Type B pancreatic cell (in vitro differentiated cells): ENCODE results near the gene ATP6V0E2. TPM values are rescaled to one million over a fixed set of nuclear protein-coding genes. Genes with fewer than 3 reads are reported as not detected.
A peak's percentile ranks its signal among the peaks of the same experiment; 100 is the strongest.

Source experiments
- DNase-seq: peaks from one replicate; pipeline ENCODE4 v3.0.0; 2021; ENCODE audit warnings: mixed read lengths; ENCODE audit not compliant: unreplicated experiment; ENCODE audit errors: extremely low spot score
- H3K27ac Mint-ChIP-seq: 2 replicates; pipeline ENCODE4 v1.8.0; 2021; ENCODE audit warnings: mild to moderate bottlenecking, mixed read lengths
- H3K27me3 Mint-ChIP-seq: 2 replicates; pipeline ENCODE4 v1.8.0; 2021; ENCODE audit warnings: mixed read lengths
- H3K36me3 Mint-ChIP-seq: 2 replicates; pipeline ENCODE4 v1.8.0; 2021; ENCODE audit warnings: mixed read lengths
- H3K4me1 Mint-ChIP-seq: one replicate; pipeline ENCODE4 v1.8.0; 2021; ENCODE audit warnings: mixed read lengths; ENCODE audit not compliant: unreplicated experiment
- H3K4me3 Mint-ChIP-seq: 2 replicates; pipeline ENCODE4 v1.8.0; 2021; ENCODE audit warnings: mild to moderate bottlenecking, mixed read lengths
- H3K9me3 Mint-ChIP-seq: 2 replicates; pipeline ENCODE4 v1.8.0; 2021; ENCODE audit warnings: mixed read lengths
- total RNA-seq: library from RNA; stranded (reverse); gene quantifications from 2 replicates; pipeline ENCODE4 v1.2.1, GENCODE V29; 2021; ENCODE audit warnings: low replicate concordance
- TF ChIP-seq, protein P1 (sequence below): fragments of 200-600 bp; sonication (generic); conservative IDR thresholded peaks from 2 replicates; pipeline ENCODE4 v1.5.0; 2021; ENCODE audit warnings: antibody characterized with exemption, mild to moderate bottlenecking

Gene ATP6V0E2
- total RNA-seq, 1 donor from 2014 or later, result 36.8 TPM

DNA sequence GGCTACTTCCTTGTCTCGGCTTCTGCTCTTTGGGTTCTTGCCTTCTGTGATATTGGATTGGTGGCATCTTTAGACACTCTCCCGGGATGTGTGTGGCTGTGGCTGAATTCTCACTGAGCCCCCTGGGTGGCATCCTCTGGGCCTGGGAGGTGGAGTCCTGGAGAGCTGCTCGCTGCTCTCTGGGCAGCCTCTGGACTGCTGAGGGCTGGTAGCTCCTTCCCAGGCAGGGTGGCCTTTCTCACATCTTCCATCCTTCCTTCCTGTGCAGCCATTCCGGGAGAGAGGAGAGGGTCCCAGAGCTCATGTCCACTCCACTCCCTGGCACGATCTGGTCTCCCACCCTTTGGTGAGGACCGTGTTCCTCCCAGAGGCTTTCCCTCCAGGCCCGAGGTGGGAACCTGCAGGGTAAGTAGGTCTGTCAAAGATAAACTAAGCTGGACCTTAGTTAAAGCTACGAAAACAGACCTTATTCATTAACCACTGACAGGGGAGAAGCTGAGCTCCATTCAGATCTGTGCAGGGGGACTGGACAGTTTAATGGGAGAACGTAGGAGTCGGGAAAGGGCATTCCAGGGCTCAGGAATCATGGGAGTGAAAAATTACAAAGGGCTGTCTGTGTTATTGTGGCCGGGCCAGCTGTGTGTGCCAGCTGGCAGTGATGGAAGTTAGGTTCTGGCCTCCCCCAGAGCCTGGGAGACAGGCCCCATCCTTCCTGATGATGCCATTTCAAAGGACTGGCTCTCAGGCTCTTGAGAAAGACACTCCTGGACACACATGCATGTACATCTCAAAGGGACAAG, 8.7 kb downstream of the ATP6V0E2 start:
- Mint-ChIP-seq H3K36me3 (no peaks in the 10 kb centered on the region), H3K9me3 (no peaks in the 10 kb centered on the region), H3K27me3 (no peaks in the 10 kb centered on the region), H3K27ac (peak overlapping the region; percentile 21), H3K4me3 (peak overlapping the region; percentile 28), H3K4me1 (peaks cover 31% of the 10 kb centered on the region)
- no peak for DNase-seq
- TF ChIP-seq, protein P1, sequence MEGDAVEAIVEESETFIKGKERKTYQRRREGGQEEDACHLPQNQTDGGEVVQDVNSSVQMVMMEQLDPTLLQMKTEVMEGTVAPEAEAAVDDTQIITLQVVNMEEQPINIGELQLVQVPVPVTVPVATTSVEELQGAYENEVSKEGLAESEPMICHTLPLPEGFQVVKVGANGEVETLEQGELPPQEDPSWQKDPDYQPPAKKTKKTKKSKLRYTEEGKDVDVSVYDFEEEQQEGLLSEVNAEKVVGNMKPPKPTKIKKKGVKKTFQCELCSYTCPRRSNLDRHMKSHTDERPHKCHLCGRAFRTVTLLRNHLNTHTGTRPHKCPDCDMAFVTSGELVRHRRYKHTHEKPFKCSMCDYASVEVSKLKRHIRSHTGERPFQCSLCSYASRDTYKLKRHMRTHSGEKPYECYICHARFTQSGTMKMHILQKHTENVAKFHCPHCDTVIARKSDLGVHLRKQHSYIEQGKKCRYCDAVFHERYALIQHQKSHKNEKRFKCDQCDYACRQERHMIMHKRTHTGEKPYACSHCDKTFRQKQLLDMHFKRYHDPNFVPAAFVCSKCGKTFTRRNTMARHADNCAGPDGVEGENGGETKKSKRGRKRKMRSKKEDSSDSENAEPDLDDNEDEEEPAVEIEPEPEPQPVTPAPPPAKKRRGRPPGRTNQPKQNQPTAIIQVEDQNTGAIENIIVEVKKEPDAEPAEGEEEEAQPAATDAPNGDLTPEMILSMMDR, result no peak

DNA sequence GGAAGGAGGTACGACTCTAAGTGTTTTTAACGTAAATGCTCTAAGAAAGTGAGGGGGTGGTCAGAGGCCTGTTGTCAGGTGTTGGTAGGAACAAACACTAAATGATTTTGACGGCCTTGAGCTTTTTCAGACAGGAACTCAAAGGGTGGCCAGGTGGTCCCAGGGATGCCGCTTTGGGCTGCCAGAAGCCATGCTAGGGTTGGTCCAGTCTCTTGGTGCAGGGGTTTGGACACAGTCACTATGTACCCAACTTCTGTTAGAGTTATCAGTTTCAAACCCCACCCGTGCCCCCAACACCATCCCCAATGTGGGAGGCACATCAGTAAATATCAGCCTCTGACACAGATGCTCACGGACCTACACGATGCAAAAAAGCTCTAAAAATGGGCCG, 9.3 kb downstream of the ATP6V0E2 start:
- DNase-seq, result no peak
- TF ChIP-seq, protein P1, result no peak
- Mint-ChIP-seq H3K4me1 (peaks cover 27% of the 10 kb centered on the region), H3K4me3 (no peak overlapping the region), H3K27ac (peak overlapping the region; percentile 21), H3K27me3 (no peaks in the 10 kb centered on the region), H3K9me3 (no peaks in the 10 kb centered on the region), H3K36me3 (no peaks in the 10 kb centered on the region)

DNA sequence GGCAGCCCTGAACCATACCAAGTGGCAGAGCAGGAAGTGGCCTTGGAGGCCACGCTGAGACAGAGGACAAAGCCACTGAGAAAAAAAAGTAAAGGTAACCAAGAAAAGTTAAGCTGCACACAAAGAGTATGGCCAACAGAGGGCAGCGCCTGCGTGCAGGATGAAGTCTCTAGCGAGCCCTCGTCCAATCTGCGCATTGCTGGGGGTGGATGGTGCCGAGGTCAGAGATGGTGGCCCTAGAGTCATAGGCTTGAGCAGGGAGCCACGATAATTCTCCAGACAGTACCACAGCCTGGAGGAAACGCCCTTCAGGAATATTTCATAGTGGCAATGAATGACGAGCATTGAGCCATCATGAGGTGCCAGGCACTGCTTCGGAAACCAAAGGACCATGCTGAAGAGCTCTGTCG, 9.7 kb downstream of the ATP6V0E2 start:
- Mint-ChIP-seq H3K9me3 (no peaks in the 10 kb centered on the region), H3K36me3 (no peaks in the 10 kb centered on the region), H3K27me3 (no peaks in the 10 kb centered on the region), H3K4me1 (peaks cover 25% of the 10 kb centered on the region), H3K4me3 (no peak overlapping the region), H3K27ac (no peak overlapping the region)
- TF ChIP-seq, protein P1, result peak; percentile 81
- DNase-seq, result no peak

DNA sequence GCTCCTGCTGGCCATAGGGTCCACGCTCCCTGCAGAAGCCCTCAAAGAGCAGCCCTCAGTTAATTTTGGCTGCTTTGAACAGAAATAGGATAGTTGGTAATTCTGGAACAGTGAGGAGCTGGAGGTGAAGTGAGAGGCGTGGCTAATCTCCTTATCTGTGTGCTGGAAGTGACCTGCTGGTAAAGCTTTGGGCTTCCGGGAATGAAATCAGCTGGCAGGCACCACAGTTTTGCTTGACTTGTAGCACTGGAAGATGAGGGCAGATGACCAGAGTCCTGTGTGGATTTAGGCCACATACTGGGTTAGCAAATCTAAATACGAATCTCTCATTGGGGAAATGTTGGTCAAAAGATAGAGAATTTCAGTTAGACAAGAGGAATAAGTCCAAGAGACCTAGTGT, 10.2 kb downstream of the ATP6V0E2 start:
- no peaks in the 10 kb centered on the region for H3K27me3 Mint-ChIP-seq
- no peak for DNase-seq
- TF ChIP-seq, protein P1, result no peak

DNA sequence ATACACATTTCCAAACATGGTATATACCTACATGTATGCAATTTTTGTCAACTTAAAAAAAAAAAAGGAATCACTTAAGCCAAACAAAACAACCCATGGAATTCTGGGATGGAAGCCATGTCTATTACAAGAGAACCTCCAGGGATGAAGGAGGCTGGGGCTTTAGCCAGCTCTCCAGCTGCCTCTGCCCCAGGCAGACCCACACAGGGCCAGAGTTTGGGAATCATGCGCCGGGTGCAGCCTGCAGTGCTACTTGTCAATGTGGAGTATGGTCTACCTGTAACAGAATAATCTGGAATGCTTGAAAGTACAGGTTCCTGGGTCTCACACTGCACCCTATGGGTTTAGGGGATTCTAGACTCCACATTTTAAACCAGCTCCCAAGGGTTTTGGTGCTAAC, 10.8 kb downstream of the ATP6V0E2 start:
- H3K27me3 Mint-ChIP-seq, result no peaks in the 10 kb centered on the region
- H3K9me3 Mint-ChIP-seq, result no peaks in the 10 kb centered on the region
- H3K4me3 Mint-ChIP-seq, result no peak overlapping the region
- H3K27ac Mint-ChIP-seq, result no peak overlapping the region
- H3K36me3 Mint-ChIP-seq, result no peaks in the 10 kb centered on the region
- TF ChIP-seq, protein P1, result no peak
- peaks cover 25% of the 10 kb centered on the region for H3K4me1 Mint-ChIP-seq
- no peak for DNase-seq

More for the DNA sequence above, 10.2 kb downstream of the ATP6V0E2 start:
- Mint-ChIP-seq H3K27ac (no peak overlapping the region), H3K36me3 (no peaks in the 10 kb centered on the region), H3K4me3 (no peak overlapping the region), H3K4me1 (peaks cover 25% of the 10 kb centered on the region), H3K9me3 (no peaks in the 10 kb centered on the region)
